Measurements from ENCODE around the gene RPS19BP1. TPM values are rescaled to one million over a fixed set of nuclear protein-coding genes. Genes with fewer than 3 reads are reported as not detected.

RPS19BP1 gene
- total RNA-seq (2021) (88.9 to 102 TPM (median 89.0 TPM) in 3 replicates), Bru-seq, nascent RNA (percentile 90 among the genes with signal in this experiment)
- long read RNA-seq, experiment 1, transcript RPS19BP1-201 (4 exons, 927 nt) = major isoform, 111 of 122 reads
- long read RNA-seq, experiment 1, transcript RPS19BP1-203 (3 exons, 852 nt) = minor isoform, 7 of 122 reads
- long read RNA-seq, experiment 1, partial matches to known transcripts = 0 of 122 reads
- long read RNA-seq, experiment 1, other reads (novel, unspliced or antisense) = 1 of 122 reads
- long read RNA-seq, experiment 2, transcript RPS19BP1-201 (4 exons, 927 nt) = major isoform, 81 of 112 reads
- long read RNA-seq, experiment 2, transcript RPS19BP1-203 (3 exons, 852 nt) = minor isoform, 16 of 112 reads
- long read RNA-seq, experiment 2, partial matches to known transcripts = 0 of 112 reads
- long read RNA-seq, experiment 2, other reads (novel, unspliced or antisense) = 12 of 112 reads
- long read RNA-seq, experiment 3, transcript RPS19BP1-201 (4 exons, 927 nt) = major isoform, 307 of 347 reads
- long read RNA-seq, experiment 3, transcript RPS19BP1-202 (5 exons, 861 nt) = minor isoform, 9 of 347 reads
- long read RNA-seq, experiment 3, partial matches to known transcripts = 1 of 347 reads
- long read RNA-seq, experiment 3, other reads (novel, unspliced or antisense) = 23 of 347 reads

GRCh38 chr22:39532215-39533073 lies at the start of gene RPS19BP1:
RPS19BP1 (minus strand) TSS chr22:39532748; CDS start chr22:39532738, 10 bp downstream.
- Mint-ChIP-seq H3K27ac (peak within 1 kb of the TSS; percentile 93), H3K36me3 (peaks cover 18% of the 10 kb centered on the region), H3K27me3 (ENCODE audit: low read depth) (no peaks in the 10 kb centered on the region), H3K4me3 (peak within 1 kb of the TSS; percentile 95), H3K4me1 (peaks cover 63% of the 10 kb centered on the region), H3K9me3 (no peaks in the 10 kb centered on the region)
- CTCF ChIA-PET = interaction anchor here (0.6 to 1.7 kb wide), 3 partner anchors 12 to 498 kb away, joined by 3 to 5 read pairs (median 4); partner anchors contain the start of gene ATF4
- peak; percentile 76 for ATAC-seq
- DNase-seq (ENCODE audit: low spot score) = peak; percentile 98
- POLR2A ChIA-PET = interaction anchor here (1.0 to 1.2 kb wide), 2 partner anchors 9 to 13 kb away, joined by 3 to 5 read pairs; partner anchors contain the start of gene ATF4
- no peak for TF ChIP-seq ZNF532 (CRISPR knock-in tag; IDR thresholded peaks at IDR 0.05; ENCODE audit: borderline replicate concordance)
- TF ChIP-seq ZNF232 (CRISPR knock-in tag; IDR thresholded peaks at IDR 0.05) = no peak
- no peak for TF ChIP-seq ATF6 (CRISPR knock-in tag; IDR thresholded peaks at IDR 0.05)
- 0 out of 2 replicates have a peak, but pooled peaks have one; percentile 71 for TF ChIP-seq HMGXB4 (CRISPR knock-in tag; IDR thresholded peaks at IDR 0.05)
- TF ChIP-seq NFYB (CRISPR knock-in tag; conservative IDR thresholded peaks at IDR 0.05; ENCODE audit: low read depth) = peak; percentile 65
- no peak for TF ChIP-seq ZNF121 (CRISPR knock-in tag; IDR thresholded peaks at IDR 0.05)
- TF ChIP-seq OVOL2 (CRISPR knock-in tag; IDR thresholded peaks at IDR 0.05; ENCODE audit: borderline replicate concordance) = no peak
- no peak for TF ChIP-seq ZNF317 (CRISPR knock-in tag; IDR thresholded peaks at IDR 0.05; ENCODE audit: borderline replicate concordance, low read depth)
- TF ChIP-seq NR2C2 (CRISPR knock-in tag; IDR thresholded peaks at IDR 0.05) = no peak
- TF ChIP-seq IRF1 (CRISPR knock-in tag; IDR thresholded peaks at IDR 0.05) = peak; percentile 30; the same call in 1 of the 2 replicates
- TF ChIP-seq SP1 (CRISPR knock-in tag; conservative IDR thresholded peaks at IDR 0.05) = peak; percentile 96
- peak; percentile 80; the same call in 1 of the 2 replicates for TF ChIP-seq FOXP4 (CRISPR knock-in tag; IDR thresholded peaks at IDR 0.05)
- peak; percentile 74 for TF ChIP-seq MYBL2 (CRISPR knock-in tag; IDR thresholded peaks at IDR 0.05)
- peak; percentile 13; the same call in 1 of the 2 replicates for TF ChIP-seq USF1 (CRISPR knock-in tag; IDR thresholded peaks at IDR 0.05)
- TF ChIP-seq E2F1 (CRISPR knock-in tag; IDR thresholded peaks at IDR 0.05) = no peak
- TF ChIP-seq E2F4 (CRISPR knock-in tag; IDR thresholded peaks at IDR 0.05; ENCODE audit: borderline replicate concordance, low read depth) = peak; percentile 61; the same call in 1 of the 2 replicates
- peak; percentile 57; the same call in 1 of the 2 replicates for TF ChIP-seq PRRX2 (CRISPR knock-in tag; IDR thresholded peaks at IDR 0.05)

Data from WTC11 (cell line).